Breast epithelium (tissue), 4 donors: ENCODE data around the gene PTCHD1. TPM values are rescaled to one million over a fixed set of nuclear protein-coding genes. Genes with fewer than 3 reads are reported as not detected.

ENCODE experiments used
- DNase-seq, 2 donors: peaks; one replicate each; pipeline ENCODE4 v3.0.0-alpha.2; 2019; ENCODE audit warnings: low spot score in 2 of 2
- H3K27ac ChIP-seq, 2 donors: fragments of 200-600 bp; sonication (generic) in 1 of 2; one replicate each; pipeline ENCODE4 v1.5.1; 2016 to 2019; ENCODE audit warnings: mild to moderate bottlenecking in 1 of 2
- H3K27me3 ChIP-seq, 2 donors: fragments of 200-600 bp; sonication (generic) in 1 of 2; one replicate each; pipeline versions ENCODE4 v1.5.1 to v1.6.0; 2017 to 2019; ENCODE audit warnings: control low read depth in 1 of 2, mild to moderate bottlenecking in 1 of 2
- H3K36me3 ChIP-seq: fragments of 200-600 bp; one replicate; pipeline ENCODE4 v1.5.1; 2019
- H3K4me1 ChIP-seq, 2 donors: fragments of 200-600 bp; sonication (generic); one replicate each; pipeline ENCODE4 v1.5.1; 2016 to 2019; ENCODE audit warnings: control low read depth in 1 of 2
- H3K4me3 ChIP-seq, 3 donors: fragments of 200-600 bp; sonication (generic); 1 replicate in 2 of 3; 2 replicates in 1 of 3; pipeline ENCODE4 v1.5.1; 2016 to 2019; ENCODE audit warnings: mild to moderate bottlenecking in 3 of 3, moderate library complexity in 2 of 3
- H3K9me3 ChIP-seq, 2 donors: fragments of 200-600 bp; sonication (generic) in 1 of 2; one replicate each; pipeline ENCODE4 v1.5.1; 2016 to 2019; ENCODE audit warnings: control low read depth in 1 of 2
- POLR2A ChIP-seq: fragments of 450-650 bp; IDR thresholded peaks from one replicate; pipeline ENCODE4 v1.6.1; 2016; ENCODE audit warnings: antibody characterized with exemption, mild to moderate bottlenecking, moderate library complexity
- POLR2AphosphoS5 ChIP-seq, 3 donors: sonication (generic); formaldehyde crosslinking; IDR thresholded peaks; one replicate each; pipeline ENCODE4 v1.6.1; 2017; ENCODE audit warnings: antibody characterized with exemption in 3 of 3
- intact Hi-C: fragments of 100-400 bp; cut with DNase I; formaldehyde crosslinking; loops from one replicate; pipeline ENCODE4 v1.15.1; 2023; ENCODE audit warnings: low total_unique reads
- total RNA-seq, 3 donors: library from RNA; depleted of rRNA; stranded (reverse); fragments of >200 nt; gene quantifications; one replicate each; pipeline ENCODE4 v1.1.0, GENCODE V29; 2016
- TF ChIP-seq, protein P1 (sequence below), 3 donors: fragments of 450-650 bp; IDR thresholded peaks; one replicate each; pipeline ENCODE4 v1.5.1; 2016 to 2017; ENCODE audit warnings: antibody characterized with exemption in 3 of 3, mild to moderate bottlenecking in 3 of 3, moderate library complexity in 3 of 3

PTCHD1 gene
- total RNA-seq, 3 donors from 2014 or later, result under 0.01 to 5.7 (median 1.3) TPM

DNA sequence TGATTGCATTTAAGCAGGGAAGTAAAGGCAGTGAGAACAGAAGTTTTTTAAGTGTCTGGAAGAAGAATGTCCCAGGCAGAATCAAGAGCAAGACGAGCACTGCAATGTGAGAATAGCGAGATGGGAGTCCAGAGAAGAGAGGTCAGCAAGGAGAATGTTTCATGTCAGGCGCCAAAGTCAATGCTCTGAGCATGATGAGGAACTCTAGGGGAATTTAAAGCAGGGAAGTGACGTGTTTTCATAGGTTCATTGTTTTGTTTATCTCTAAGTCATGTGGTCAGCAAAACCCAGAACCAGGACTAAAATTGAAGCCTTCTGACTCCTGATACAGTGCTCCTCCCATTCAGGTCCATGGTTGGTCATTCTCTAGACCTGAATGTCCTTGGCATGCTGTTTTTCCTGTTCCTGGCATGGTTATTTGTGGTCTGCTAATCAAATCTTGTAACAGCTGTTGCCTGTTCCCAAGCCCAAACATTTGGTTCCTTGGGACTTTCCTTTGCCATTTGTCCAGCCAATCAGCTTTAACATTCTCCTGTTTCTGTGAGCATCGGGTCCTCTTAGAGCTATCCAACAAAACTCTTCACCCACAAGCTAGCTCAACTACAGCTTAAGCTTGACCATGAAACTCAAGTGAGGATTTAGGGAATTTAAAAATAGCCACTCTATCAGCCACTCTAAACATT is 37.7 kb downstream of the PTCHD1 start:
- DNase-seq, result no peak
- H3K36me3 ChIP-seq, result no peaks in the 10 kb centered on the region
- H3K4me3 ChIP-seq, result no peak overlapping the region
- peaks cover 0 to 24% of the 10 kb centered on the region in 2 donors for H3K27me3 ChIP-seq
- H3K9me3 ChIP-seq, result no peaks in the 10 kb centered on the region
- no peak overlapping the region for H3K27ac ChIP-seq
- no peaks in the 10 kb centered on the region for H3K4me1 ChIP-seq
- TF ChIP-seq POLR2A (no peak), POLR2AphosphoS5 (IDR thresholded peaks at IDR 0.05) (no peak)
- TF ChIP-seq, protein P1, sequence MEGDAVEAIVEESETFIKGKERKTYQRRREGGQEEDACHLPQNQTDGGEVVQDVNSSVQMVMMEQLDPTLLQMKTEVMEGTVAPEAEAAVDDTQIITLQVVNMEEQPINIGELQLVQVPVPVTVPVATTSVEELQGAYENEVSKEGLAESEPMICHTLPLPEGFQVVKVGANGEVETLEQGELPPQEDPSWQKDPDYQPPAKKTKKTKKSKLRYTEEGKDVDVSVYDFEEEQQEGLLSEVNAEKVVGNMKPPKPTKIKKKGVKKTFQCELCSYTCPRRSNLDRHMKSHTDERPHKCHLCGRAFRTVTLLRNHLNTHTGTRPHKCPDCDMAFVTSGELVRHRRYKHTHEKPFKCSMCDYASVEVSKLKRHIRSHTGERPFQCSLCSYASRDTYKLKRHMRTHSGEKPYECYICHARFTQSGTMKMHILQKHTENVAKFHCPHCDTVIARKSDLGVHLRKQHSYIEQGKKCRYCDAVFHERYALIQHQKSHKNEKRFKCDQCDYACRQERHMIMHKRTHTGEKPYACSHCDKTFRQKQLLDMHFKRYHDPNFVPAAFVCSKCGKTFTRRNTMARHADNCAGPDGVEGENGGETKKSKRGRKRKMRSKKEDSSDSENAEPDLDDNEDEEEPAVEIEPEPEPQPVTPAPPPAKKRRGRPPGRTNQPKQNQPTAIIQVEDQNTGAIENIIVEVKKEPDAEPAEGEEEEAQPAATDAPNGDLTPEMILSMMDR (IDR thresholded peaks at IDR 0.05), result no peak
- intact Hi-C loops, result no loop called here

DNA sequence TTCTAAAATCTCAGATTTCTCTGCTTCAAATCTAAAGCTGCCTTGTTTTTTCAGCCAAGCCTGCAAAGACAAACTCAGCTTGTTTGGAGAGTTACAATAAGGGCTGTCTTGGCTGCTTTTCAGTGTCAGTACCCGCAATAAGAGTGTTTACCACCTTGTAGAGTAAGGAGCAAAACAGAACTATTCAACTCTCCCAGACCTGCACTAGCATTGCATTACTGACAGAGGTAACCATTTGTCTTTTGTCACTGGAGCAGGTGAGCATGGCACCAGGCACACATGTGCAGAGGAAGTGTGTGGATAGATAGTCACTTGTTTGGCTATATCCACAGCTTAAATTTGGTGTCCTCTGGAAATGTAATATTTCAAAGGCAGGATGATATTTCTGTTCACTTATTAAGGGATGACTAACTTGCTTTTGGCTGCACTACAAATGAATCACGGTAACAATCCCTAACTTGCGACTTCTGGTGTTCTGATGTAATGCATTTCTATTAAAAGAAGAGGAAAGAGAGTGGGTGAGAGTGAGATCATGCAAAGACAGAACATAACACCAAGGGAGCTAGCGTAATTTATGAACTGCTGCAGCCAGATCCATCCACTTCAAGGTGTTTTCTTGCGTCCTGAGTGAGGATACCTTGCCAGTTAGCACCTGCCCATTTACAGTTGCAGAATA is 38.6 kb downstream of the PTCHD1 start:
- Histone ChIP-seq H3K4me1 (no peaks in the 10 kb centered on the region), H3K4me3 (no peak overlapping the region), H3K9me3 (no peaks in the 10 kb centered on the region), H3K27ac (no peak overlapping the region), H3K27me3 (peaks cover 0 to 24% of the 10 kb centered on the region in 2 donors), H3K36me3 (no peaks in the 10 kb centered on the region)
- DNase-seq, result no peak
- intact Hi-C loops, result no loop called here
- TF ChIP-seq, protein P1 (IDR thresholded peaks at IDR 0.05), result no peak
- TF ChIP-seq POLR2AphosphoS5 (IDR thresholded peaks at IDR 0.05), result no peak
- TF ChIP-seq POLR2A, result no peak

DNA sequence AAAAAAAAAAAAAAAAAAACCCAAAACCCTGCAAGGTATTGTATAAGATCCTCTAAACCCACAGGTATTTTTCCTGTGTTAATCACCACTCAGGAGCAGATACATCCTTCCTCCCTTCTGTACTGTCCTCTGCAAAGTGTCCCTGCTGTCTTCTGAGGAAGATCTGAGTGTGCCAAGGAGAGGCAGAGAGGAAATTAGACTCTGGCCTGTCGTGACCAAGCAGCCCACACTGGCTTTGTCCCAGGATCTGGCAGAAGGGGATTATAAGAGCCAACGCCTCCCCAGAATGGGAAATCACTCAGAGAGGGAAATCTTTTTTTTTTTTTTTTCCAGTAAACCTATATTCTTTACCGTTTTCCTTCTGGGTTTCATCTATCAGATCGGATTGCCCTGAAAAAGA is 39.6 kb downstream of the PTCHD1 start:
- Histone ChIP-seq H3K27ac (no peak overlapping the region), H3K4me1 (no peaks in the 10 kb centered on the region), H3K9me3 (no peaks in the 10 kb centered on the region), H3K27me3 (peaks cover 0 to 27% of the 10 kb centered on the region in 2 donors), H3K4me3 (no peak overlapping the region), H3K36me3 (no peaks in the 10 kb centered on the region)
- no peak for DNase-seq
- intact Hi-C loops, result no loop called here
- no peak for TF ChIP-seq POLR2AphosphoS5 (IDR thresholded peaks at IDR 0.05)
- TF ChIP-seq, protein P1 (IDR thresholded peaks at IDR 0.05), result no peak

DNA sequence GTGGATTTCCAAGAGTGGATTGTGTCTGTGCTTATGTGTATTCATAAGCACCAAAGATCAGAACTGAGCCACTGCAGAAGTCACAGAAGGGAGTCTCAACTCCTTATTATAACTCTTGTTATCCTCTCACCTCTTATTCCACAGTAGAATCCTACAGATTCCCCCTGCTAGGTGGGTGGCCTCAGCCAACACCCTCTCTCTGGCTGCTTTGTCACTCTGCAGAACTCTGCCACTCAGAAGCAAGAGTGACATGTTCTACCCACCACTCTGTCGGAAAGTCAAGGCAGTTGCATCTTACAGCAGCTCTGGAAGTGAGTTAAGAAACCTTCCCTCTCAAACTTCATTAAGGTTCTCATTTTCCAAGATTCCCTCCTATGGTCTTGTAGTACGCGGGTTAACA is 41.9 kb downstream of the PTCHD1 start:
- TF ChIP-seq POLR2AphosphoS5 (IDR thresholded peaks at IDR 0.05) (no peak), POLR2A (no peak)
- TF ChIP-seq, protein P1 (IDR thresholded peaks at IDR 0.05), result no peak
- H3K4me1 ChIP-seq, result no peaks in the 10 kb centered on the region
- no peak overlapping the region for H3K4me3 ChIP-seq
- H3K36me3 ChIP-seq, result no peaks in the 10 kb centered on the region
- intact Hi-C loops, result no loop called here
- no peak overlapping the region for H3K27ac ChIP-seq
- no peak for DNase-seq
- H3K9me3 ChIP-seq, result no peaks in the 10 kb centered on the region
- H3K27me3 ChIP-seq, result peaks cover 0 to 32% of the 10 kb centered on the region in 2 donors

DNA sequence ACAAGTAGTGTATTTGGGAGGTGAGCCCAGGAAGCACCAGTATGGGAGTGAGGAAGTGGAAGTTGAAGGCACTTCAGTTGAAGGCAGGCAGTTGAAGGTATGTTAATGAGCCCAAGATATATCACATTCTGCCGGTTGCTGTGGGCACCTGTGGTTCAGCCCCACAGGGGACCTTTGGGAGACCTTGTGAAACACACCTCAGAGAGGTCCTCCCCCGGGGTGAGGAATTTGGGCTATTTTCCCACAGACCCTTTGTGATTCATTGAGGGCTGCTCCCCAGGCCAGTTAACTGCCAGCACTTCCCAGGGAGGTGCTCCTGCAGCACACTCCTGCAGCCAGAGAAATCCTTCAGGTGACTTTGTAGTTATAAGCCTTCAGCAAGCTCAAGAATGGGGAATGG is 45.9 kb downstream of the PTCHD1 start:
- intact Hi-C loops, result no loop called here
- H3K27ac ChIP-seq, result no peak overlapping the region
- H3K27me3 ChIP-seq, result peaks cover 0 to 30% of the 10 kb centered on the region in 2 donors
- no peaks in the 10 kb centered on the region for H3K36me3 ChIP-seq
- DNase-seq, result no peak
- H3K4me1 ChIP-seq, result no peaks in the 10 kb centered on the region
- TF ChIP-seq POLR2AphosphoS5 (IDR thresholded peaks at IDR 0.05), result no peak
- no peak for TF ChIP-seq POLR2A
- TF ChIP-seq, protein P1 (IDR thresholded peaks at IDR 0.05), result no peak
- no peaks in the 10 kb centered on the region for H3K9me3 ChIP-seq
- H3K4me3 ChIP-seq, result no peak overlapping the region
